ENCODE results near the gene DBP.

The DBP gene

GRCh38 chr19:48629297-48629598 is 7.9 kb downstream of the DBP start:
- no peak for TF ChIP-seq CTCF (IDR thresholded peaks at IDR 0.05; ENCODE audit: low read length)
- TF ChIP-seq EZH2 (IDR thresholded peaks at IDR 0.05; ENCODE audit: borderline replicate concordance, low read length), result no peak
- H2AFZ ChIP-seq (ENCODE audit: low read length), result no peak overlapping the region
- no peaks in the 10 kb centered on the region for H3F3A ChIP-seq (ENCODE audit: insufficient read depth, low read length)
- no peaks in the 10 kb centered on the region for H3K9me2 ChIP-seq (ENCODE audit: low read depth, low read length)
- H3K9me3 ChIP-seq (ENCODE audit: low read length), result no peaks in the 10 kb centered on the region
- H3K4me3 ChIP-seq (ENCODE audit: low read depth, low read length, poor library complexity, severe bottlenecking), result no peak overlapping the region
- H3K27me3 ChIP-seq (ENCODE audit: insufficient read depth, low read length), result no peaks in the 10 kb centered on the region
- no peak overlapping the region for H3K27ac ChIP-seq (ENCODE audit: low read depth, low read length, poor library complexity, severe bottlenecking)
- no peaks in the 10 kb centered on the region for H3K79me2 ChIP-seq (ENCODE audit: insufficient read depth, low read length)
- no peaks in the 10 kb centered on the region for H4K20me1 ChIP-seq (ENCODE audit: insufficient read depth, low read length)
- H3K4me1 ChIP-seq (ENCODE audit: insufficient read depth, low read length, severe bottlenecking), result peaks cover 31% of the 10 kb centered on the region
- H3K4me2 ChIP-seq (ENCODE audit: low read length), result no peak overlapping the region
- H3K9ac ChIP-seq (ENCODE audit: low read length), result no peak overlapping the region
- H3K36me3 ChIP-seq (ENCODE audit: insufficient read depth, low read length), result peaks cover 17% of the 10 kb centered on the region

- Histone ChIP-seq H3K27ac (ENCODE audit: low read depth, low read length, poor library complexity, severe bottlenecking) (no peak overlapping the region), H3F3A (ENCODE audit: insufficient read depth, low read length) (no peaks in the 10 kb centered on the region), H3K36me3 (ENCODE audit: insufficient read depth, low read length) (peaks cover 17% of the 10 kb centered on the region), H3K4me1 (ENCODE audit: insufficient read depth, low read length, severe bottlenecking) (peaks cover 28% of the 10 kb centered on the region), H3K9ac (ENCODE audit: low read length) (no peak overlapping the region), H3K4me2 (ENCODE audit: low read length) (no peak overlapping the region), H2AFZ (ENCODE audit: low read length) (no peak overlapping the region), H3K4me3 (ENCODE audit: low read depth, low read length, poor library complexity, severe bottlenecking) (no peak overlapping the region), H3K9me3 (ENCODE audit: low read length) (no peaks in the 10 kb centered on the region), H3K27me3 (ENCODE audit: insufficient read depth, low read length) (no peaks in the 10 kb centered on the region), H3K9me2 (ENCODE audit: low read depth, low read length) (no peaks in the 10 kb centered on the region), H4K20me1 (ENCODE audit: insufficient read depth, low read length) (no peaks in the 10 kb centered on the region), H3K79me2 (ENCODE audit: insufficient read depth, low read length) (no peaks in the 10 kb centered on the region)
- TF ChIP-seq CTCF (IDR thresholded peaks at IDR 0.05; ENCODE audit: low read length) (no peak), EZH2 (IDR thresholded peaks at IDR 0.05; ENCODE audit: borderline replicate concordance, low read length) (no peak)
Observed at GRCh38 chr19:48628486-48629296, 8.5 kb downstream of the DBP start.

GRCh38 chr19:48627865-48628314 is 9.3 kb downstream of the DBP start:
- no peaks in the 10 kb centered on the region for H3K79me2 ChIP-seq (ENCODE audit: insufficient read depth, low read length)
- no peak overlapping the region for H2AFZ ChIP-seq (ENCODE audit: low read length)
- H3K4me1 ChIP-seq (ENCODE audit: insufficient read depth, low read length, severe bottlenecking), result peaks cover 27% of the 10 kb centered on the region
- no peaks in the 10 kb centered on the region for H4K20me1 ChIP-seq (ENCODE audit: insufficient read depth, low read length)
- peaks cover 17% of the 10 kb centered on the region for H3K36me3 ChIP-seq (ENCODE audit: insufficient read depth, low read length)
- no peaks in the 10 kb centered on the region for H3F3A ChIP-seq (ENCODE audit: insufficient read depth, low read length)
- no peak overlapping the region for H3K4me2 ChIP-seq (ENCODE audit: low read length)
- H3K9me2 ChIP-seq (ENCODE audit: low read depth, low read length), result no peaks in the 10 kb centered on the region
- H3K9ac ChIP-seq (ENCODE audit: low read length), result no peak overlapping the region
- no peak overlapping the region for H3K4me3 ChIP-seq (ENCODE audit: low read depth, low read length, poor library complexity, severe bottlenecking)
- H3K9me3 ChIP-seq (ENCODE audit: low read length), result no peaks in the 10 kb centered on the region
- no peaks in the 10 kb centered on the region for H3K27me3 ChIP-seq (ENCODE audit: insufficient read depth, low read length)
- H3K27ac ChIP-seq (ENCODE audit: low read depth, low read length, poor library complexity, severe bottlenecking), result no peak overlapping the region
- TF ChIP-seq CTCF (IDR thresholded peaks at IDR 0.05; ENCODE audit: low read length) (no peak), EZH2 (IDR thresholded peaks at IDR 0.05; ENCODE audit: borderline replicate concordance, low read length) (no peak)

All from OCI-LY1 (cell line).